ENCODE measurements around the gene DNAH1. TPM values are rescaled to one million over a fixed set of nuclear protein-coding genes. Genes with fewer than 3 reads are reported as not detected.

The DNAH1 gene
- polyA plus RNA-seq, 5 donors: 7.2 to 12.4 (median 11.1) TPM

- no peak for DNase-seq
These were observed 41.3 kb downstream of the DNAH1 start for GRCh38 chr3:52357151-52358080.

GRCh38 chr3:52358362-52358940 lies 42.3 kb downstream of the DNAH1 start:
- no peak for DNase-seq

GRCh38 chr3:52359116-52359855 lies 43.2 kb downstream of the DNAH1 start:
- DNase-seq: no peak

GRCh38 chr3:52361011-52361410 lies 44.9 kb downstream of the DNAH1 start:
- DNase-seq: no peak

GRCh38 chr3:52361454-52361853 lies 45.3 kb downstream of the DNAH1 start:
- DNase-seq: no peak

GRCh38 chr3:52361898-52362297 lies 45.8 kb downstream of the DNAH1 start:
- no peak for DNase-seq

- no peak for DNase-seq
These were observed 48.4 kb downstream of the DNAH1 start for GRCh38 chr3:52364322-52365035.

GRCh38 chr3:52366527-52366926 lies 50.4 kb downstream of the DNAH1 start:
- DNase-seq: no peak

- DNase-seq: no peak
These were observed 52.1 kb downstream of the DNAH1 start for GRCh38 chr3:52367891-52368880.

- DNase-seq: no peak
These were observed 54.4 kb downstream of the DNAH1 start for GRCh38 chr3:52370531-52370930.

GRCh38 chr3:52372822-52373504 lies 56.8 kb downstream of the DNAH1 start:
- DNase-seq: no peak

GRCh38 chr3:52373676-52374075 lies 57.6 kb downstream of the DNAH1 start:
- DNase-seq: no peak

- no peak for DNase-seq
These were observed 58.1 kb downstream of the DNAH1 start for GRCh38 chr3:52374173-52374572.

GRCh38 chr3:52379610-52380009 lies 63.5 kb downstream of the DNAH1 start:
- DNase-seq: no peak

GRCh38 chr3:52380023-52380422 lies 63.9 kb downstream of the DNAH1 start:
- DNase-seq: no peak

GRCh38 chr3:52381623-52382022 lies 65.5 kb downstream of the DNAH1 start:
- no peak for DNase-seq

GRCh38 chr3:52383446-52383845 lies 67.3 kb downstream of the DNAH1 start:
- no peak for DNase-seq

- no peak for DNase-seq
These were observed 68.1 kb downstream of the DNAH1 start for GRCh38 chr3:52384019-52384761.

- no peak for DNase-seq
These were observed 69.0 kb downstream of the DNAH1 start for GRCh38 chr3:52385157-52385556.
